NB4 (cell line): Measurements from ENCODE around the gene PROB1.

Experiments
- MYC ChIP-seq: IDR thresholded peaks from 2 replicates; pipeline ENCODE4 v1.6.1; 2011; ENCODE audit warnings: low read depth, low read length
- POLR2A ChIP-seq: IDR thresholded peaks from 2 replicates; pipeline ENCODE4 v1.6.1; 2011; ENCODE audit warnings: mild to moderate bottlenecking; ENCODE audit not compliant: insufficient read length; ENCODE audit errors: extremely low read depth
- TF ChIP-seq, protein P1 (sequence below): IDR thresholded peaks from one replicate; pipeline ENCODE4 v1.5.1; 2012; ENCODE audit warnings: low read depth, low read length
- TF ChIP-seq, protein P2 (sequence below): IDR thresholded peaks from 2 replicates; pipeline ENCODE4 v1.6.1; 2011; ENCODE audit warnings: low read depth, low read length

DNA sequence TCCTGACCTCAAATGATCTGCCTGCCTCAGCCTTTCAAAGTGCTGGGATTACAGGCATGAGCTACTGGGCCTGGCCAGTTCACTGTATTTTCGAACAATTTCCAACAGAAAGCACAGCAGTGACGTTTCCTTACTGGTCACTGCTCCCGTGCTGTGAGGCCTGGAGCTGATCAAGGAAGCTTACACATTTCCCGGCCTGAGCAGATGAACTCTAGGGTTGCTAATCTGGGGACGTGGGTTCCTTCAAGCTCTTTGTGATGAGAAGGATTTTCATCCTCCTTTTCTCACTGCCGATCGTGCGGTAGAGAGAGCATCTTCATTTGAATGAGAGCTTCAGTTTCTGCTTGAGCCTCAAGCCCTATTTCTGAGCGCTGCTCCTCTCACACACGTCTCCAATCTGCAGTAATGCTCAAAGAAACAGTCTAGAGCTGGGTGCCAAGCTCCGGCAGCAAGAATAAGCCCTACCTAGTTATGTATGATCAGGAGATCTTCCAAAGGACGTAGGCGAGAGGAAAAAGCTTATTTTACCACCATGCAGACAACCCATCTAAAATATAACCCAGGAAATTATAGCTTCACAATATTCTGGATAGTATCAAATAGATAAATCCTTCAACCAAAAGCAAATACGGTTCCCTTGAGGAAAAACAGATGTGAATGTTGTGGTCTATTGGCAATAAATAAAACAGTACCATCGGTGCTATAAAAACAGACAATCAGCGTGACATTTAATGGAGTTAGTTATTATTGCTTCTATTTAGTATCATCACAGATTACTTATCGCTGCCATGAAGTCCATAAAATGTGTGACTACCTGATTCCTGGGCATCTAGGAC lies 16.3 kb upstream of the PROB1 start:
- TF ChIP-seq, protein P1, sequence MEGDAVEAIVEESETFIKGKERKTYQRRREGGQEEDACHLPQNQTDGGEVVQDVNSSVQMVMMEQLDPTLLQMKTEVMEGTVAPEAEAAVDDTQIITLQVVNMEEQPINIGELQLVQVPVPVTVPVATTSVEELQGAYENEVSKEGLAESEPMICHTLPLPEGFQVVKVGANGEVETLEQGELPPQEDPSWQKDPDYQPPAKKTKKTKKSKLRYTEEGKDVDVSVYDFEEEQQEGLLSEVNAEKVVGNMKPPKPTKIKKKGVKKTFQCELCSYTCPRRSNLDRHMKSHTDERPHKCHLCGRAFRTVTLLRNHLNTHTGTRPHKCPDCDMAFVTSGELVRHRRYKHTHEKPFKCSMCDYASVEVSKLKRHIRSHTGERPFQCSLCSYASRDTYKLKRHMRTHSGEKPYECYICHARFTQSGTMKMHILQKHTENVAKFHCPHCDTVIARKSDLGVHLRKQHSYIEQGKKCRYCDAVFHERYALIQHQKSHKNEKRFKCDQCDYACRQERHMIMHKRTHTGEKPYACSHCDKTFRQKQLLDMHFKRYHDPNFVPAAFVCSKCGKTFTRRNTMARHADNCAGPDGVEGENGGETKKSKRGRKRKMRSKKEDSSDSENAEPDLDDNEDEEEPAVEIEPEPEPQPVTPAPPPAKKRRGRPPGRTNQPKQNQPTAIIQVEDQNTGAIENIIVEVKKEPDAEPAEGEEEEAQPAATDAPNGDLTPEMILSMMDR: no peak
- TF ChIP-seq POLR2A (no peak), MYC (no peak)
- TF ChIP-seq, protein P2, sequence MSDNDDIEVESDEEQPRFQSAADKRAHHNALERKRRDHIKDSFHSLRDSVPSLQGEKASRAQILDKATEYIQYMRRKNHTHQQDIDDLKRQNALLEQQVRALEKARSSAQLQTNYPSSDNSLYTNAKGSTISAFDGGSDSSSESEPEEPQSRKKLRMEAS: no peak
